ENCODE data around the gene LATS1.
"Not testable (repeated sequence)": the region's sequence is repeated elsewhere in the genome, so short reads cannot be mapped to it uniquely, and the experiment has no call there.

DNA sequence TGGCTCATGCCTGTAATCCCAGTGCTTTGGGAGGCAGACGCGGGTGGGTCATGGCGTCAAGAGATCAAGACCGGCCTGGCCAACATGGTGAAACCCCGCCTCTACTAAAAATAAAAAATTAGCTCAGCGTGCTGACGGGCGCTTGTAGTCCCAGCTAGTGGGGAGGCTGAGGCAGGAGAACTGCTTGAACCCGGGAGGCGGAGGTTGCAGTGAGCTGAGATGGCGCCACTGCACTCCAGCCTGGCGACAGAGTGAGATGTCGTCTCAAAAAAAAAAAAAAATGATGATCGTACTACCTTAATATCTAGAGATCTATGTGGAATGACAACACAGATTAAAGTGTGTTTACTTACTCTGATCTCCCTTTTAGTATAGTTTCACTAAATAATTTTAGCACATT is 36.1 kb downstream of the LATS1 start:
- not testable (repeated sequence) for TF ChIP-seq EP300 (conservative IDR thresholded peaks at IDR 0.05; ENCODE audit: poor library complexity, severe bottlenecking); POLR2AphosphoS5 (IDR thresholded peaks at IDR 0.05); MXI1 (conservative IDR thresholded peaks at IDR 0.05; ENCODE audit: poor library complexity, severe bottlenecking); SMC3 (conservative IDR thresholded peaks at IDR 0.05; ENCODE audit: poor library complexity); TAF1 (IDR thresholded peaks at IDR 0.05; ENCODE audit: low read depth); RAD21 (conservative IDR thresholded peaks at IDR 0.05); EZH2 (IDR thresholded peaks at IDR 0.05; ENCODE audit: borderline replicate concordance, insufficient read depth, low read length, poor library complexity, severe bottlenecking)
- TF ChIP-seq, protein P1, sequence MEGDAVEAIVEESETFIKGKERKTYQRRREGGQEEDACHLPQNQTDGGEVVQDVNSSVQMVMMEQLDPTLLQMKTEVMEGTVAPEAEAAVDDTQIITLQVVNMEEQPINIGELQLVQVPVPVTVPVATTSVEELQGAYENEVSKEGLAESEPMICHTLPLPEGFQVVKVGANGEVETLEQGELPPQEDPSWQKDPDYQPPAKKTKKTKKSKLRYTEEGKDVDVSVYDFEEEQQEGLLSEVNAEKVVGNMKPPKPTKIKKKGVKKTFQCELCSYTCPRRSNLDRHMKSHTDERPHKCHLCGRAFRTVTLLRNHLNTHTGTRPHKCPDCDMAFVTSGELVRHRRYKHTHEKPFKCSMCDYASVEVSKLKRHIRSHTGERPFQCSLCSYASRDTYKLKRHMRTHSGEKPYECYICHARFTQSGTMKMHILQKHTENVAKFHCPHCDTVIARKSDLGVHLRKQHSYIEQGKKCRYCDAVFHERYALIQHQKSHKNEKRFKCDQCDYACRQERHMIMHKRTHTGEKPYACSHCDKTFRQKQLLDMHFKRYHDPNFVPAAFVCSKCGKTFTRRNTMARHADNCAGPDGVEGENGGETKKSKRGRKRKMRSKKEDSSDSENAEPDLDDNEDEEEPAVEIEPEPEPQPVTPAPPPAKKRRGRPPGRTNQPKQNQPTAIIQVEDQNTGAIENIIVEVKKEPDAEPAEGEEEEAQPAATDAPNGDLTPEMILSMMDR (IDR thresholded peaks at IDR 0.05; ENCODE audit: poor library complexity, severe bottlenecking) = not testable (repeated sequence)

Data from neural cell (in vitro differentiated cells).